ENCODE measurements around the gene TAAR2. TPM values are rescaled to one million over a fixed set of nuclear protein-coding genes. Genes with fewer than 3 reads are reported as not detected.

TAAR2 gene
- total RNA-seq, 4 donors from 2014 or later = not detected

GRCh38 chr6:132571774-132572173 is 52.3 kb downstream of the TAAR2 start:
- H3K27me3 ChIP-seq = peaks cover 11% of the 10 kb centered on the region
- no peak overlapping the region for H3K4me3 ChIP-seq
- TF ChIP-seq POLR2AphosphoS5 (IDR thresholded peaks at IDR 0.05) (no peak), POLR2A (IDR thresholded peaks at IDR 0.05) (no peak), EP300 (IDR thresholded peaks at IDR 0.05) (no peak), CTCF (IDR thresholded peaks at IDR 0.05) (no peak)
- no peak overlapping the region for H3K27ac ChIP-seq
- no peaks in the 10 kb centered on the region for H3K9me3 ChIP-seq
- H3K4me1 ChIP-seq = no peaks in the 10 kb centered on the region
- DNase-seq (ENCODE audit: low spot score in 2 of 2) = no peak
- no peaks in the 10 kb centered on the region for H3K36me3 ChIP-seq

- H3K27ac ChIP-seq = no peak within 1 kb of the TSS
- H3K4me1 ChIP-seq = no peaks in the 10 kb centered on the region
- 80% methylated on average over 15 of the region's 15 CpGs for WGBS
- TF ChIP-seq EP300 (IDR thresholded peaks at IDR 0.05) (no peak), POLR2A (IDR thresholded peaks at IDR 0.05) (no peak), POLR2AphosphoS5 (IDR thresholded peaks at IDR 0.05) (no peak), CTCF (IDR thresholded peaks at IDR 0.05) (no peak)
- no peak within 1 kb of the TSS for H3K4me3 ChIP-seq
- no peak for DNase-seq (ENCODE audit: low spot score in 2 of 2)
- H3K36me3 ChIP-seq = no peaks in the 10 kb centered on the region
- peaks cover 11% of the 10 kb centered on the region for H3K27me3 ChIP-seq
- no peaks in the 10 kb centered on the region for H3K9me3 ChIP-seq
Measured at GRCh38 chr6:132570221-132570777, 53.8 kb downstream of the TAAR2 start, which contains the start of gene TAAR6. Gene TAAR6, plus strand, starts transcription at chr6:132570322. Its CDS starts 0 bp downstream, at chr6:132570322.

GRCh38 chr6:132569170-132569569 is 54.9 kb downstream of the TAAR2 start:
- no peaks in the 10 kb centered on the region for H3K4me1 ChIP-seq
- H3K4me3 ChIP-seq = no peak overlapping the region
- H3K36me3 ChIP-seq = no peaks in the 10 kb centered on the region
- WGBS = 51% methylated on average over 4 of the region's 4 CpGs
- no peak overlapping the region for H3K27ac ChIP-seq
- DNase-seq (ENCODE audit: low spot score in 2 of 2) = no peak
- H3K27me3 ChIP-seq = peaks cover 11% of the 10 kb centered on the region
- TF ChIP-seq POLR2AphosphoS5 (IDR thresholded peaks at IDR 0.05) (no peak), POLR2A (IDR thresholded peaks at IDR 0.05) (no peak), EP300 (IDR thresholded peaks at IDR 0.05) (no peak), CTCF (IDR thresholded peaks at IDR 0.05) (no peak)
- no peaks in the 10 kb centered on the region for H3K9me3 ChIP-seq

- Histone ChIP-seq H3K27me3 (peaks cover 11% of the 10 kb centered on the region), H3K4me3 (no peak overlapping the region), H3K9me3 (no peaks in the 10 kb centered on the region), H3K27ac (no peak overlapping the region), H3K36me3 (no peaks in the 10 kb centered on the region), H3K4me1 (no peaks in the 10 kb centered on the region)
- TF ChIP-seq POLR2A (IDR thresholded peaks at IDR 0.05) (no peak), EP300 (IDR thresholded peaks at IDR 0.05) (no peak), CTCF (IDR thresholded peaks at IDR 0.05) (no peak), POLR2AphosphoS5 (IDR thresholded peaks at IDR 0.05) (no peak)
- no peak for DNase-seq (ENCODE audit: low spot score in 2 of 2)
- WGBS = 54% methylated on average over 6 of the region's 6 CpGs
Measured at GRCh38 chr6:132568611-132569010, 55.5 kb downstream of the TAAR2 start.

- Histone ChIP-seq H3K27me3 (peaks cover 7% of the 10 kb centered on the region), H3K27ac (no peak overlapping the region), H3K36me3 (no peaks in the 10 kb centered on the region), H3K9me3 (no peaks in the 10 kb centered on the region), H3K4me1 (no peaks in the 10 kb centered on the region), H3K4me3 (no peak overlapping the region)
- 81% methylated on average over 1 of the region's 1 CpG for WGBS
- DNase-seq (ENCODE audit: low spot score in 2 of 2) = no peak
- no peak for TF ChIP-seq POLR2A (IDR thresholded peaks at IDR 0.05)
- TF ChIP-seq CTCF (IDR thresholded peaks at IDR 0.05) = no peak
- no peak for TF ChIP-seq POLR2AphosphoS5 (IDR thresholded peaks at IDR 0.05)
- TF ChIP-seq EP300 (IDR thresholded peaks at IDR 0.05) = no peak
Measured at GRCh38 chr6:132567566-132567965, 56.5 kb downstream of the TAAR2 start.

Other genes with a start within 250 kb of the TAAR2 start
- gene MOXD1, start 222.8 kb downstream of the TAAR2 start, total RNA-seq = 10 to 100 TPM; 16.7 to 25.9 (median 21.0) TPM
- 10 to 100 TPM; 24.9 to 43.5 (median 31.8) TPM for gene STX7, start 111.2 kb downstream of the TAAR2 start, total RNA-seq
- gene TAAR9, start 86.0 kb downstream of the TAAR2 start, total RNA-seq = not detected
- gene TAAR8, start 71.6 kb downstream of the TAAR2 start, total RNA-seq = not detected
- not detected for gene TAAR6, start 54.0 kb downstream of the TAAR2 start, total RNA-seq
- not detected for gene TAAR5, start 34.5 kb downstream of the TAAR2 start, total RNA-seq
- gene TAAR1, start 34.9 kb upstream of the TAAR2 start, total RNA-seq = not detected
- 1 to 10 TPM in 1 of 4 donors, under 1 TPM in 3; 0.38 to 1.1 (median 0.67) TPM for gene VNN1, start 89.8 kb upstream of the TAAR2 start, total RNA-seq
- gene VNN2, start 133.6 kb upstream of the TAAR2 start, total RNA-seq = 1 to 10 TPM in 1 of 4 donors, under 1 TPM in 2, not detected in 1; 0.39 to 1.6 (median 0.64) TPM
- 10 to 100 TPM in 2 of 4 donors, 1 to 10 TPM in 2; 8.4 to 11.2 (median 9.9) TPM for gene SLC18B1, start 174.4 kb upstream of the TAAR2 start, total RNA-seq
- 1,000 to 10,000 TPM in 3 of 4 donors, 100 to 1,000 TPM in 1; 975 to 2,366 (median 2,183) TPM for gene RPS12, start 190.3 kb upstream of the TAAR2 start, total RNA-seq